HepG2 (cell line): ENCODE data around the gene CMYA5. TPM values are rescaled to one million over a fixed set of nuclear protein-coding genes. Genes with fewer than 3 reads are reported as not detected.
A peak's percentile ranks its signal among the peaks of the same experiment; 100 is the strongest.

ENCODE experiments used
- ATAC-seq: fragments of 200-7000 bp; cut with Tn5 transposase; 3 replicates; pipeline ENCODE4 v1.9.1; 2020; ENCODE audit warnings: mild to moderate bottlenecking, moderate library complexity
- BruUV-seq: library from RNA; stranded (reverse); fragments of 400-500 nt; replicated peaks from 2 replicates; lab custom pipeline; 2021; lab: Mats Ljungman, UMichigan
- CTCF ChIA-PET: fragments of 300-600 bp; formaldehyde crosslinking; extraction: SDS; loops from one replicate; lab custom pipeline; 2021; ENCODE audit warnings: low total read pairs, inconsistent platforms, low intra/inter-chr PET ratio; lab: Yijun Ruan, JAX
- POLR2A ChIA-PET: fragments of 350-600 bp; sonication (Branson Sonifier 250); formaldehyde crosslinking; loops from one replicate; lab custom pipeline; 2020; ENCODE audit warnings: antibody characterized with exemption, inconsistent platforms; lab: Yijun Ruan, JAX
- DNase-seq: peaks from one replicate; pipeline ENCODE4 v3.0.0-alpha.2; 2015; ENCODE audit warnings: low spot score
- FAIRE-seq: peaks from 3 replicates; lab custom pipeline; 2011; peaks lifted over from hg19 to GRCh38; lab: Jason Lieb, UNC
- H2AFZ ChIP-seq: one replicate; pipeline ENCODE4 v1.6.1; 2011; ENCODE audit warnings: low read length, inconsistent platforms
- H3K27ac ChIP-seq: fragments of 300-600 bp; 3 replicates; pipeline ENCODE4 v1.8.0; 2011; ENCODE audit warnings: mixed run types, mild to moderate bottlenecking, mixed read lengths, low read length, inconsistent platforms; ENCODE audit not compliant: insufficient read depth; ENCODE audit errors: extremely low read length
- H3K27me3 ChIP-seq, 2 experiments: fragments of 200-600 bp in 1 of 2; 2 replicates in 1 of 2; 3 replicates in 1 of 2; pipeline versions ENCODE4 v1.6.0 to v1.8.0; 2011; ENCODE audit warnings: low read length in 2 of 2, mild to moderate bottlenecking in 2 of 2, moderate library complexity in 2 of 2, inconsistent platforms in 1 of 2; ENCODE audit not compliant: insufficient read depth in 2 of 2, control insufficient read depth in 1 of 2
- H3K36me3 ChIP-seq, 2 experiments: fragments of 200-600 bp in 1 of 2; replicated peaks in 1 of 2; 2 replicates in 1 of 2; 3 replicates in 1 of 2; pipeline versions ENCODE4 v1.5.1 to v1.8.0; 2011; ENCODE audit warnings: low read length in 2 of 2, inconsistent platforms in 1 of 2; ENCODE audit not compliant: insufficient read depth in 2 of 2, control insufficient read depth in 1 of 2
- H3K4me1 ChIP-seq: 2 replicates; pipeline ENCODE4 v1.5.1; 2012; ENCODE audit warnings: low read length, inconsistent platforms; ENCODE audit not compliant: insufficient read depth
- H3K4me2 ChIP-seq: 2 replicates; pipeline ENCODE4 v1.6.0; 2011; ENCODE audit warnings: low read depth, low read length, inconsistent platforms
- H3K4me3 ChIP-seq, 3 experiments: fragments of 200-600 bp in 1 of 3; sonication (generic), shearing (Covaris generic) in 1 of 3; replicated peaks in 1 of 3; 2 replicates each; pipeline ENCODE4 v1.5.1; 2011 to 2016; ENCODE audit warnings: low read length in 3 of 3, inconsistent platforms in 2 of 3, low read depth in 2 of 3, mild to moderate bottlenecking in 2 of 3, control low read depth in 1 of 3, mixed read lengths in 1 of 3; ENCODE audit not compliant: insufficient read depth in 1 of 3
- H3K79me2 ChIP-seq: one replicate; pipeline ENCODE4 v1.6.1; 2011; ENCODE audit warnings: low read length, inconsistent platforms; ENCODE audit not compliant: insufficient read depth
- H3K9ac ChIP-seq: 2 replicates; pipeline ENCODE4 v1.6.0; 2011; ENCODE audit warnings: mild to moderate bottlenecking, low read depth, low read length, inconsistent platforms; ENCODE audit not compliant: insufficient read depth
- H3K9me3 ChIP-seq: 2 replicates; pipeline ENCODE4 v1.5.1; 2012; ENCODE audit warnings: mild to moderate bottlenecking, low read length
- H4K20me1 ChIP-seq: 2 replicates; pipeline ENCODE4 v1.6.0; 2011; ENCODE audit warnings: inconsistent platforms, mild to moderate bottlenecking, low read length, moderate library complexity; ENCODE audit not compliant: insufficient read depth
- ARID2 ChIP-seq: sonication (generic); formaldehyde crosslinking; IDR thresholded peaks from 2 replicates; pipeline ENCODE4 v1.8.1; 2022; ENCODE audit warnings: mild to moderate bottlenecking, missing genetic modification reagents, borderline replicate concordance
- ATF7-NPFF ChIP-seq: sonication (generic); formaldehyde crosslinking; IDR thresholded peaks from 2 replicates; pipeline ENCODE4 v1.8.1; 2023; ENCODE audit warnings: mild to moderate bottlenecking, low read depth, missing genetic modification reagents, moderate library complexity
- CREM ChIP-seq, 2 experiments: sonication (generic) in 1 of 2; formaldehyde crosslinking in 1 of 2; IDR thresholded peaks; 2 replicates each; pipeline versions ENCODE4 v1.4.0 to v1.6.1; 2016 to 2020; ENCODE audit warnings: antibody characterized with exemption in 1 of 2, mild to moderate bottlenecking in 1 of 2, missing genetic modification reagents in 1 of 2
- ZBTB37 ChIP-seq: sonication (generic); formaldehyde crosslinking; IDR thresholded peaks from 2 replicates; pipeline ENCODE4 v1.4.0; 2020; ENCODE audit warnings: mild to moderate bottlenecking, missing genetic modification reagents
- ZNF317 ChIP-seq: sonication (generic); formaldehyde crosslinking; IDR thresholded peaks from 2 replicates; pipeline ENCODE4 v1.5.0; 2020; ENCODE audit warnings: mild to moderate bottlenecking, missing genetic modification reagents
- ZNF430 ChIP-seq: sonication (generic); formaldehyde crosslinking; IDR thresholded peaks from 2 replicates; pipeline ENCODE4 v1.9.0; 2021; ENCODE audit warnings: mild to moderate bottlenecking, missing genetic modification reagents
- ZNF691 ChIP-seq: sonication (generic); formaldehyde crosslinking; IDR thresholded peaks from 2 replicates; pipeline ENCODE4 v1.4.0; 2020; ENCODE audit warnings: missing genetic modification reagents, low read depth, mild to moderate bottlenecking, borderline replicate concordance
- in situ Hi-C: cut with HindIII; loops from 2 replicates; pipeline ENCODE4 v1.10.0; 2017; ENCODE audit warnings: low pct_unique_long_range_greater_than_20kb; ENCODE audit not compliant: extremely low pct_ligation_motif_present
- intact Hi-C: fragments of 100-400 bp; cut with micrococcal nuclease; formaldehyde crosslinking; loops from one replicate; pipeline ENCODE4 v1.10.0; 2022; ENCODE audit not compliant: unreplicated experiment
- polyA plus RNA-seq, 8 experiments: library from polyadenylated mRNA; depleted of rRNA in 3 of 8; stranded (reverse) in 7 of 8; unstranded in 1 of 8; fragments of >200 nt; fragmentation: Illumina TruSeq in 4 of 8; extraction: Trizol in 4 of 8; gene quantifications; 2 replicates each; pipeline versions ENCODE4 v1.2.1 to v1.2.3, GENCODE V29; 2011 to 2016; ENCODE audit warnings: low read depth in 4 of 8, missing spikeins in 1 of 8, mixed read lengths in 1 of 8; ENCODE audit not compliant: insufficient read depth in 1 of 8
- total RNA-seq, 5 experiments: library from RNA; depleted of rRNA; stranded (reverse); fragments of >200 nt; fragmentation: Illumina TruSeq; extraction: Trizol; gene quantifications; 2 replicates each; pipeline ENCODE4 v1.2.3, GENCODE V29; 2016; ENCODE audit warnings: low read depth in 1 of 5

CMYA5 gene
- total and polyA plus RNA-seq, 2 of the 13 experiments (the other 11 are each of a cell fraction or from before 2014, with no cell fraction given), result 0.13 to 0.51 TPM

- Histone ChIP-seq H3K9me3 (peaks cover 15% of the 10 kb centered on the region), H3K79me2 (no peaks in the 10 kb centered on the region), H3K4me2 (no peak overlapping the region), H3K27me3 (no peaks in the 10 kb centered on the region), H3K9ac (no peak overlapping the region), H3K4me3 (no peak overlapping the region), H3K36me3 (no peaks in the 10 kb centered on the region), H2AFZ (no peak overlapping the region), H3K27ac (no peak overlapping the region), H4K20me1 (no peaks in the 10 kb centered on the region), H3K4me1 (no peaks in the 10 kb centered on the region)
- DNase-seq (no peak), FAIRE-seq (no peak), ATAC-seq (no peak)
- BruUV-seq, result no TSS peak
- in situ Hi-C loops, result no loop called here
- POLR2A ChIA-PET, result no interaction called here
- TF ChIP-seq ZNF430 (CRISPR knock-in tag), result no peak
- TF ChIP-seq ZNF691 (CRISPR knock-in tag), result no peak
- no peak for TF ChIP-seq ZBTB37
- no peak for TF ChIP-seq CREM (IDR thresholded peaks at IDR 0.05)
- no peak for TF ChIP-seq CREM (CRISPR knock-in tag; IDR thresholded peaks at IDR 0.05)
- no peak for TF ChIP-seq ARID2 (CRISPR knock-in tag)
- peak; percentile 99 for TF ChIP-seq ZNF317 (CRISPR knock-in tag)
- TF ChIP-seq ATF7-NPFF, result no peak
- intact Hi-C loops, result no loop called here
- CTCF ChIA-PET, result no interaction called here
Observed at GRCh38 chr5:79720096-79720495, 30.5 kb downstream of the CMYA5 start.
